ENCODE data around the gene SLC1A3.

- no peak for TF ChIP-seq CTCF (conservative IDR thresholded peaks at IDR 0.05; ENCODE audit: low read depth, low read length)
- no peak for TF ChIP-seq EZH2 (IDR thresholded peaks at IDR 0.05; ENCODE audit: borderline replicate concordance, low read depth, low read length, poor library complexity, severe bottlenecking)
These were observed 25.3 kb upstream of the SLC1A3 start for GRCh38 chr5:36581070-36581469.

Measured in A673 (cell line).